ENCODE results near the gene CDPF1.

The CDPF1 gene

GRCh38 chr22:46239261-46240048 lies 10.6 kb downstream of the CDPF1 start:
- Mint-ChIP-seq H3K27ac (no peak overlapping the region), H3K4me3 (no peak overlapping the region), H3K9me3 (no peaks in the 10 kb centered on the region), H3K4me1 (no peaks in the 10 kb centered on the region), H3K27me3 (ENCODE audit: low read depth) (peaks cover 4% of the 10 kb centered on the region), H3K36me3 (ENCODE audit: low read depth) (peaks cover 41% of the 10 kb centered on the region)
- TF ChIP-seq CTCF (IDR thresholded peaks at IDR 0.05; ENCODE audit: unreplicated experiment in 3 of 3), result no peak

GRCh38 chr22:46238541-46238940 lies 11.6 kb downstream of the CDPF1 start:
- Mint-ChIP-seq H3K27ac (no peak overlapping the region), H3K9me3 (no peaks in the 10 kb centered on the region), H3K36me3 (ENCODE audit: low read depth) (peaks cover 36% of the 10 kb centered on the region), H3K4me3 (no peak overlapping the region), H3K4me1 (no peaks in the 10 kb centered on the region), H3K27me3 (ENCODE audit: low read depth) (peaks cover 4% of the 10 kb centered on the region)
- TF ChIP-seq CTCF (IDR thresholded peaks at IDR 0.05; ENCODE audit: unreplicated experiment in 3 of 3), result no peak

DNA sequence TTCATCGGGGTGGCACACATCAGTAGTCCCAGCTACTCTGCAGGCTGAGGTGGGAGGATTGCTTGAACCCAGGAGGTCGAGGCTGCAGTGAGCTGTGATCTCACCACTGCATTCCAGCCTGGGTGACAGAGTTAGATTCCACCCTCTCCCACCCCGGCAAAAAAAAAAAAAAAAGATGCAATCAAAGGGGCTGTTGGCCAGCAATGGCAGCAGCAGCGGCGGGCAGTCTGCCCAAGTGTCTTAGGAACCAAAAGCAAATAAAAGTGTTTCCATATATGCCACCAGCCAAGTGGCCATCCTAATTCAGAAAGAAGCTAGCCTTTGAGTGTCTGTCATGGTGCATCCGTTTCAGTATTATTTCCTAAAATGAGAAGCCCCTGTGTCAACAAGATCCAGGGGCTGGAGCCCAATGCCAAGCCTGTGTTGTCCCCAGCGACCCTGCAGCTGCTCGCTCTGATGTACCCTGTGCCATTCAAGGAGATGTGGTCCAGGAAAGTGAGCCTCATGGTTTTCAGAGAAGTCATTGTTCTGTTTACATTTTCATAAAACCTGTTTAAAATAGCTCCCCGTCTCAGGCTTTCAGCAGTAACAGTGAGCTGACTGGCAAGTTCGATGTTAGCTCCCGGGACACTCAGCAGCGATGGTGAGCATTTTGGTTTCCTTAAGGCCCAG lies 12.5 kb downstream of the CDPF1 start:
- peaks cover 33% of the 10 kb centered on the region for H3K36me3 Mint-ChIP-seq (ENCODE audit: low read depth)
- no peak overlapping the region for H3K27ac Mint-ChIP-seq
- no peaks in the 10 kb centered on the region for H3K9me3 Mint-ChIP-seq
- H3K27me3 Mint-ChIP-seq (ENCODE audit: low read depth), result peaks cover 4% of the 10 kb centered on the region
- no peak for TF ChIP-seq CTCF (IDR thresholded peaks at IDR 0.05; ENCODE audit: unreplicated experiment in 3 of 3)
- no peaks in the 10 kb centered on the region for H3K4me1 Mint-ChIP-seq
- H3K4me3 Mint-ChIP-seq, result no peak overlapping the region

GRCh38 chr22:46234969-46235368 lies 15.1 kb downstream of the CDPF1 start:
- no peak overlapping the region for H3K4me3 Mint-ChIP-seq
- no peaks in the 10 kb centered on the region for H3K4me1 Mint-ChIP-seq
- no peaks in the 10 kb centered on the region for H3K9me3 Mint-ChIP-seq
- peaks cover 30% of the 10 kb centered on the region for H3K36me3 Mint-ChIP-seq (ENCODE audit: low read depth)
- TF ChIP-seq CTCF (IDR thresholded peaks at IDR 0.05; ENCODE audit: unreplicated experiment in 3 of 3), result no peak
- H3K27ac Mint-ChIP-seq, result no peak overlapping the region
- H3K27me3 Mint-ChIP-seq (ENCODE audit: low read depth), result peaks cover 4% of the 10 kb centered on the region

DNA sequence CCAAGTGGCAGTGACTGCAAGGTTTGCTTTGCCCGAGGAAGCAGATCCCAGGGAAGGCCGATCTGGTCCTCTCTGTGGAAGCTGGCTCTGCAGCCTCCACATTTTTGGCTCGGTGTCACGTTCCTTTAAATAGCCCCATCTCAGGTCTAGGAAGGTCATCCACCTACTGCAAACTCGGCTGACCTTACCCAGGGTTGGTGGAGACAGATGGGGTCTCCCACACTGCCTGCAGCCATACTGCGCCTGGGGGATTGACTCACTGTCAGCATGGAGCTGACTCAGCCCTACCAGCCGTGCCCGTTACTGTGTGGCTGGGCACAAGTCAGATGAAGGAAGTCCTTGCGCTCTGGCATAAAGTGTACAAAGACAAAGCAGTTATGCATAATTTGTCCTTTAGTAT lies 16.9 kb downstream of the CDPF1 start:
- no peaks in the 10 kb centered on the region for H3K9me3 Mint-ChIP-seq
- H3K4me3 Mint-ChIP-seq, result no peak overlapping the region
- no peaks in the 10 kb centered on the region for H3K4me1 Mint-ChIP-seq
- peaks cover 2% of the 10 kb centered on the region for H3K27me3 Mint-ChIP-seq (ENCODE audit: low read depth)
- H3K36me3 Mint-ChIP-seq (ENCODE audit: low read depth), result peaks cover 29% of the 10 kb centered on the region
- no peak overlapping the region for H3K27ac Mint-ChIP-seq
- TF ChIP-seq CTCF (IDR thresholded peaks at IDR 0.05; ENCODE audit: unreplicated experiment in 3 of 3), result no peak
